HEK293T (cell line): ENCODE data around the gene LMCD1.

ENCODE experiments used
- ARNT ChIP-seq: fragments of 450-650 bp; IDR thresholded peaks from 2 replicates; pipeline ENCODE4 v1.6.1; 2017; ENCODE audit warnings: mild to moderate bottlenecking
- BHLHE40 ChIP-seq: fragments of 450-650 bp; IDR thresholded peaks from 2 replicates; pipeline ENCODE4 v1.6.1; 2016; ENCODE audit warnings: mild to moderate bottlenecking, moderate library complexity, borderline replicate concordance
- ELF4 ChIP-seq: fragments of 450-650 bp; IDR thresholded peaks from 2 replicates; pipeline ENCODE4 v1.6.1; 2017; ENCODE audit warnings: antibody characterized with exemption
- FOXA1 ChIP-seq: fragments of 450-650 bp; IDR thresholded peaks from 2 replicates; pipeline ENCODE4 v1.6.1; 2016; ENCODE audit warnings: mild to moderate bottlenecking
- FOXK2 ChIP-seq: fragments of 450-650 bp; IDR thresholded peaks from 2 replicates; pipeline ENCODE4 v1.6.1; 2016; ENCODE audit warnings: mild to moderate bottlenecking
- FOXM1 ChIP-seq: fragments of 450-650 bp; IDR thresholded peaks from 2 replicates; pipeline ENCODE4 v1.6.1; 2017; ENCODE audit warnings: mild to moderate bottlenecking, borderline replicate concordance
- HDGF ChIP-seq: fragments of 450-650 bp; IDR thresholded peaks from 2 replicates; pipeline ENCODE4 v1.6.1; 2017; ENCODE audit warnings: antibody characterized with exemption, borderline replicate concordance
- L3MBTL2 ChIP-seq: fragments of 450-650 bp; conservative IDR thresholded peaks from 2 replicates; pipeline ENCODE4 v1.6.1; 2016; ENCODE audit warnings: mild to moderate bottlenecking
- LEF1 ChIP-seq: fragments of 450-650 bp; IDR thresholded peaks from 2 replicates; pipeline ENCODE4 v1.6.1; 2017; ENCODE audit warnings: mild to moderate bottlenecking, borderline replicate concordance
- NFRKB ChIP-seq: fragments of 450-650 bp; IDR thresholded peaks from 2 replicates; pipeline ENCODE4 v1.6.1; 2016; ENCODE audit warnings: mild to moderate bottlenecking, moderate library complexity
- SP1 ChIP-seq: fragments of 450-650 bp; IDR thresholded peaks from 2 replicates; pipeline ENCODE4 v1.6.1; 2017
- TARDBP ChIP-seq: fragments of 450-650 bp; IDR thresholded peaks from 2 replicates; pipeline ENCODE4 v1.6.1; 2016
- ZNF384 ChIP-seq: fragments of 450-650 bp; IDR thresholded peaks from 2 replicates; pipeline ENCODE4 v1.6.1; 2016

DNA sequence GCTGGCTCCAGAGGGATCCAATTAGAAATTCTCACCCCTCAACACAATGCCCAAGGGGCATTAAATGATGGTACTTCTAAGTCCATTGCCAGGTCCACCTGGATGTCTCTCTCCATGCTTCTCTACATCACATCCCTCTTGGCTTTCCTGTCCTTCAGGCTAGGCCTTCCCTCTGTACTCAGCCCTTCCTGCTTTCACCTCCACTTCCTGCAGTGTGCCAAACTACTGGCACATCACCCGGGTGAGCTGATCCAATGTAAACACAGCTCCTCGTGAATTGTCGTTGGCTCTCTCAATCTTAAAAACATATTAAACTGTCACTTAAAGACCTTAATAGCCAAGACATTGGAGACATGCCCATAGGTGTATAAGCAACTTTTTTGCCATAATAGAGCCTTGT is 4.0 kb downstream of the LMCD1 start:
- no peak for TF ChIP-seq FOXK2
- no peak for TF ChIP-seq BHLHE40
- TF ChIP-seq HDGF = no peak
- no peak for TF ChIP-seq LEF1
- no peak for TF ChIP-seq FOXM1
- no peak for TF ChIP-seq SP1
- TF ChIP-seq ELF4 = no peak
- TF ChIP-seq NFRKB = no peak
- no peak for TF ChIP-seq TARDBP
- no peak for TF ChIP-seq FOXA1
- no peak for TF ChIP-seq ARNT
- no peak for TF ChIP-seq L3MBTL2
- TF ChIP-seq ZNF384 = no peak
